Measurements from ENCODE around the gene CHST2. TPM values are rescaled to one million over a fixed set of nuclear protein-coding genes. Genes with fewer than 3 reads are reported as not detected.

Gene CHST2
- polyA plus RNA-seq, 4 donors, result 28.0 to 34.0 (median 29.0) TPM

- DNase-seq (ENCODE audit: low read depth in 4 of 4, low spot score in 3 of 4), result no peak
Measured at GRCh38 chr3:143128227-143128955, 8.8 kb downstream of the CHST2 start.

GRCh38 chr3:143132246-143132980 lies 12.8 kb downstream of the CHST2 start:
- DNase-seq (ENCODE audit: low read depth in 4 of 4, low spot score in 3 of 4), result no peak

- DNase-seq (ENCODE audit: low read depth in 4 of 4, low spot score in 3 of 4), result no peak
Measured at GRCh38 chr3:143134471-143134870, 14.9 kb downstream of the CHST2 start.

- DNase-seq (ENCODE audit: low read depth in 4 of 4, low spot score in 3 of 4), result no peak
Measured at GRCh38 chr3:143135150-143135549, 15.6 kb downstream of the CHST2 start.

DNA sequence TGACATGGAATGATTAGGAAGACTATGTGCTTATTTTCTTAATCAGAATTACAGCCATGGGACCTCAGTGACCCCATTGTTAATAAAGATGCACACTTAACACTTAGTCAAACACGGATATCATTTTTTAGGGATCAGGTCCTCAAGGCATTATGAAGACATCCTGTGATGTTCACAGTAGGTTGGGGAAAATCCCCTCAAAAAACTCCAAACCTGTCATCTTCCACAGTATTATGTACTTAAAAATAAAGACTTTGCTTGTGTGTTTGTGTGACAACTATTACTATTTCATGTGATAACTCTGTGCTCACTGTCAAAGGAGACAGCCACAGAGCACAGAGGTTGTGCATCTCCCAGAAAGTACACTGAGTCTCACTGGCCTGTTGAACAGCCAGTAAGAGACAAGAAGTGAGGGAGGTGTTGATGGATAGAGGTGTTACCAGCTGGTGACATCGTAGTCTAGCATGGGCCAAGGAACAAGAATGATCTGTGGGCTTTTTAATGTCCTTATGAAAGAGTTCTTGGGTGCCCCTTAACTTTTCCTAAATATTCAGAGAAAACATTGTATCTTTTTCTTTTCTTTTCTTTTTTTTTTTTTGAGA lies 18.0 kb downstream of the CHST2 start:
- DNase-seq (ENCODE audit: low read depth in 4 of 4, low spot score in 3 of 4), result no peak

DNA sequence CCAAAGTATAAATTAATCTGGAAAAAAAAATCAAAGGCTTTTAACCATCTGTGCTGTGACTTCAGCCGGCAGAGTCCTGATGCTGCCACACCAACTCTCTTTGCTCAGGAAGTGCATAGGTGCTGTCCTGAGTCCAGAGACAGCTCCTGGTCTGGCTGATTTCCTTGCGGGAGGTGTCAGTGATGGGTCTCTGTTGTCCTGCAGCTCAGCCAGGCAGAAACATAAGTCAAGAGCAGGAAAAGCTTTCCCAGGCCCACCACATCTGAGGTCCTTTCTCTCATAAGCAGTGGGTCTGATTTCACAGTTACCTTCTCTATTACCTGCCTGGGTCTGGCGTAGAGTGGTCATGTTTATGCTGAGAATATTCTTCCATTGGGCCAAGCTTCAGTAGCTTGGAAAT lies 19.4 kb downstream of the CHST2 start:
- no peak for DNase-seq (ENCODE audit: low read depth in 4 of 4, low spot score in 3 of 4)

DNA sequence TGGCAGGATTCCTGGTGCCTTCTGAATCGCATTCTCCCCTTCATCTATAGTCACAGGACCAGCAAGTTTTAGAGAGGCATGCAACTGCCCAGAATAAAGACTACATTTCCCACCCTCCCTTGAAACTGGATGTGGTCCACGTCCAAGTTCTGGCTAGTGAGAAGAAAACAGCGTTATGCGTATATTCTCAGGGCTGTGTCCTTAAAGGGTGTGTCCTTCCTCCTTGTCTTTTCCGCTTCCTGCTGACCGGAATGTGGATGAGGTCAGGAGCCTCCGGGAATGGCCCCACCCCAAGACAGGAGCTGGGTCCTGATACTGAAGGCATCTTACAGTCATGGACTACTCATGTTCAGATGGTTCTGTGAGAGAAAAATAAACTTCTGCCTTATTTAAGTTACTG lies 20.2 kb downstream of the CHST2 start:
- DNase-seq (ENCODE audit: low read depth in 4 of 4, low spot score in 3 of 4), result no peak

- DNase-seq (ENCODE audit: low read depth in 4 of 4, low spot score in 3 of 4), result no peak
Measured at GRCh38 chr3:143140550-143140949, 21.0 kb downstream of the CHST2 start.

- DNase-seq (ENCODE audit: low read depth in 4 of 4, low spot score in 3 of 4), result no peak
Measured at GRCh38 chr3:143142354-143142753, 22.8 kb downstream of the CHST2 start.

DNA sequence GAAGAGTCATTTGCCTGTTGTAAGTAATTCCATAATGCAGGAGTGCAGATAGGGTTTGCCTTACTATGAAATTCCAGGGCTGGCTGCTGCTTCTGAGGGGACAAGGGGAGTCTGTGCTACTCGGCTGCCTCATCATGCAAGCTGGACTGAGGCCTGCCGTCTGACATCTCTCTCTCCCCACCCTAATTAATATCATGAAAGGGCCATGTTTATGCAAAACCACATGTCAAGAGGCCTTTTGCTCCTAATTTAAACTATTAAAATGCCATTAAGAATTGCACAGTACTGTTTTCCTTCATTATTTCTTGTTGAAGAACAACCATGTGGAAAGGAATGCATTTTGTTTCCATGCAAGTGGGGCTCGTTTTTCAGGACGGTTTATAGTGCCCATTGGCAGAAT lies 26.3 kb downstream of the CHST2 start:
- DNase-seq (ENCODE audit: low read depth in 4 of 4, low spot score in 3 of 4), result no peak

GRCh38 chr3:143146486-143147274 lies 27.1 kb downstream of the CHST2 start:
- no peak for DNase-seq (ENCODE audit: low read depth in 4 of 4, low spot score in 3 of 4)

DNA sequence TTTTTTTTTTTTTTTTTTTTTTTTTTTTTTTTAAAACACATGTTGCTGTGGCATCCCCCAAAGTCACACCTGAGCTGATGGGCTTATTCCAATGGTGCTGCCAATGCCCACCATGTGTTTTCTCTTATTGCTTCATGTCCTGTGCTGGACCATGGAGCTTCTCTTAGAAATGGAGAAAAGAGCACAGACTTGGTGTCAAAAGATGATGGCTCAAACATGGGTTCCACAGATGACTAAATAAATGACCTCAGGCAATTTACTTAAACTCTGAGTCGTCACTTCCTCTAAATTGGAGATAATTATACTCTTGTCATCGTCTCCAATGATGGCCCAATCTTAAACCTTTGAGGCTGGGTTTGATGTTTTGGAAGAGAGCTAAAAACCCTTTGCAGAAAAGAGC lies 28.1 kb downstream of the CHST2 start:
- DNase-seq (ENCODE audit: low read depth in 4 of 4, low spot score in 3 of 4), result no peak

GRCh38 chr3:143150071-143150470 lies 30.5 kb downstream of the CHST2 start:
- DNase-seq (ENCODE audit: low read depth in 4 of 4, low spot score in 3 of 4), result no peak

DNA sequence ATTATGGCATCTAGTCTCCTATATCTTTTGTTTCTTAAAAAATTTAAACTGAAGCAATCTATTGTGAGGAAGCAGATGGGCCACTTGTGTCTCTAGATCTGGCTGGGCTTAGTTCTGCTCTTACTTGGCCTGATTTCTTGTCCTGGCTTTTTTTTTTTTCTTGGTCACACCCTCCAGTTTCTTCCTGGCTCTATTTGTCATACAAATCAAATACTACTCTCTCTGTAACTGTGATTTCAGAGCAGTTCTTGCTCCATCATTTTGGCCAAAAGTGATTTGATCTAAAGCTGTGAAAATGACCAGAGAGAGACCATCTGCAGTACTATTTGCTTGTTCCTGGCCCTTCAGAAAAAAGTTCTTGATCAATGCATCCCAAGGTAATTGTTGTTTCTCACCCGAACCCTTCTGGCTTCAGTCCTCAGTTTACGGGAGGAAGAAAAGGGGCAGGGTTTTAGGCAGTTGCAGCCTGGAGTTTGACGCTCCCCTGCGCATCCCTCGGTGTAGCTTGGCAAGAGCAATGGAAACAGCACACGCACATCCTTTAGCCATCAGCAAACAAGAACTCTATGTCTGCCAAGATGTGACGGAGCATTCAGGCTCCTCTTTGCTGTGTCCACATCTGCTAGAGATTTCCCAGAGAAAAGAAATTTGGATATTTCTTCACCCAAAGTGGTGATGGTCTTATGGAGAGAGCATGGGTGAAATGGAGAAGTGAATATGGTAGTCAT lies 31.6 kb downstream of the CHST2 start:
- DNase-seq (ENCODE audit: low read depth in 4 of 4, low spot score in 3 of 4), result no peak

DNA sequence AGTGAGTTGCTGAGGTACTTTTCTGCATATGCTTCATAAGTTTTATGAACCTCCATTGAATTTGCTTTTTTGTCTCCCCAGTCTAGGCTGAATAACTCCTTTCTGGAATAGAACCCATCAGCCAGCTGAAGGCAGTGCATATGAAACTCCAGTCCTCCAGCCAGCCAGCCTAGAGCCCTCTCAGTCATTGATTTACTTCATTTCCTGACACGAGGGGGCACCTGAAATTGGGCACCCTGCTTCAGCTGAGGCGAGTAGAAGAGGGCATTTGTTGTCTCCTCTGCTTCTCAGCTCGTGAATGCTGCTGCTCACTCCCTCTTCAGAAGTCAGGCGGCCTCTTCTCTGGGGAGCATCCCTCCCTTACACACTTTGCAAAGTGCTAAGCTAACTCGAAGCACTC lies 32.5 kb downstream of the CHST2 start:
- no peak for DNase-seq (ENCODE audit: low read depth in 4 of 4, low spot score in 3 of 4)

GRCh38 chr3:143155756-143156155 lies 36.2 kb downstream of the CHST2 start:
- no peak for DNase-seq (ENCODE audit: low read depth in 4 of 4, low spot score in 3 of 4)

- no peak for DNase-seq (ENCODE audit: low read depth in 4 of 4, low spot score in 3 of 4)
Measured at GRCh38 chr3:143158014-143158988, 38.7 kb downstream of the CHST2 start.

- DNase-seq (ENCODE audit: low read depth in 4 of 4, low spot score in 3 of 4), result no peak
Measured at GRCh38 chr3:143160437-143160836, 40.9 kb downstream of the CHST2 start.

GRCh38 chr3:143163562-143164100 lies 44.1 kb downstream of the CHST2 start:
- no peak for DNase-seq (ENCODE audit: low read depth in 4 of 4, low spot score in 3 of 4)

Measured in right renal pelvis (tissue), 4 donors.